Stimulated activated naive B cell treated with anti-CD40 and anti-IgM and Interleukin-4, amounts not matched to agents 10 μg/mL and 1 μg/mL and 100 μg/mL, for 72 hours (primary cell): ENCODE results near the gene TLNRD1.

ENCODE experiments used
- ATAC-seq, 2 donors: fragments of 150-1000 bp; cut with Tn5 transposase; replicated peaks; 2 replicates each; pipeline ENCODE4 v1.10.0; 2021; ENCODE audit warnings: moderate library complexity in 1 of 2
- DNase-seq: peaks from one replicate; pipeline ENCODE4 v3.0.0; 2021
- H3K27ac Mint-ChIP-seq: one replicate; pipeline ENCODE4 v1.8.0; 2022; ENCODE audit warnings: mild to moderate bottlenecking, mixed read lengths
- H3K27me3 Mint-ChIP-seq, 2 donors: one replicate each; pipeline ENCODE4 v1.8.0; 2022; ENCODE audit warnings: mixed read lengths in 2 of 2
- H3K36me3 Mint-ChIP-seq, 2 donors: one replicate each; pipeline ENCODE4 v1.8.0; 2022; ENCODE audit warnings: mixed read lengths in 2 of 2, mild to moderate bottlenecking in 1 of 2
- H3K4me1 Mint-ChIP-seq, 2 donors: one replicate each; pipeline ENCODE4 v1.8.0; 2022; ENCODE audit warnings: mixed read lengths in 2 of 2, mild to moderate bottlenecking in 1 of 2
- H3K4me3 Mint-ChIP-seq, 2 donors: one replicate each; pipeline ENCODE4 v1.8.0; 2022; ENCODE audit warnings: mild to moderate bottlenecking in 2 of 2, mixed read lengths in 2 of 2, moderate library complexity in 1 of 2
- H3K9me3 Mint-ChIP-seq, 2 donors: one replicate each; pipeline ENCODE4 v1.8.0; 2022; ENCODE audit warnings: mixed read lengths in 2 of 2, mild to moderate bottlenecking in 1 of 2

TLNRD1 gene

GRCh38 chr15:81001152-81002008 is 657 bp downstream of the TLNRD1 start:
- Mint-ChIP-seq H3K4me3 (peak overlapping the region; percentile 89 to 91), H3K27me3 (no peaks in the 10 kb centered on the region), H3K36me3 (peaks cover 15 to 19% of the 10 kb centered on the region in 2 donors), H3K4me1 (peaks cover 29 to 52% of the 10 kb centered on the region in 2 donors), H3K27ac (peak overlapping the region; percentile 94), H3K9me3 (no peaks in the 10 kb centered on the region)
- DNase-seq (peak; percentile 41), ATAC-seq (peak; percentile 49 to 55)

DNA sequence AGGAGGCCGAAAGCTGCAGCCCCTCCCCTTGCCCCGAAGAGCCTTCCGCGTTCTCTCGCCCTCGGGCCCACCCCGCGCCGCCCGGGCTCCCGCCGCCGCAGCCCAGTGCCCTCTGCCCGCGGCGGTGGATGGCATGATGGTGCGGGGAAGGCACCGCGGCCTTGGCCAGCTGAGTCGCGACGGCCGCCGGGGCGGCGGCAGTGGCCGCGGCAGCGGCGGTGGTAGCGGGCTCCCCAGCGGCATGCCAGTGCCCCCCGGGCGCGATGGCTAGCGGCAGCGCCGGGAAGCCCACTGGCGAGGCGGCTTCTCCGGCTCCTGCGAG is 1.2 kb downstream of the TLNRD1 start:
- Mint-ChIP-seq H3K9me3 (no peaks in the 10 kb centered on the region), H3K36me3 (peaks cover 15 to 20% of the 10 kb centered on the region in 2 donors), H3K27me3 (no peaks in the 10 kb centered on the region), H3K27ac (peak overlapping the region; percentile 90), H3K4me3 (peak overlapping the region; percentile 84 to 91), H3K4me1 (peaks cover 29 to 52% of the 10 kb centered on the region in 2 donors)
- ATAC-seq: no peak
- DNase-seq: no peak

DNA sequence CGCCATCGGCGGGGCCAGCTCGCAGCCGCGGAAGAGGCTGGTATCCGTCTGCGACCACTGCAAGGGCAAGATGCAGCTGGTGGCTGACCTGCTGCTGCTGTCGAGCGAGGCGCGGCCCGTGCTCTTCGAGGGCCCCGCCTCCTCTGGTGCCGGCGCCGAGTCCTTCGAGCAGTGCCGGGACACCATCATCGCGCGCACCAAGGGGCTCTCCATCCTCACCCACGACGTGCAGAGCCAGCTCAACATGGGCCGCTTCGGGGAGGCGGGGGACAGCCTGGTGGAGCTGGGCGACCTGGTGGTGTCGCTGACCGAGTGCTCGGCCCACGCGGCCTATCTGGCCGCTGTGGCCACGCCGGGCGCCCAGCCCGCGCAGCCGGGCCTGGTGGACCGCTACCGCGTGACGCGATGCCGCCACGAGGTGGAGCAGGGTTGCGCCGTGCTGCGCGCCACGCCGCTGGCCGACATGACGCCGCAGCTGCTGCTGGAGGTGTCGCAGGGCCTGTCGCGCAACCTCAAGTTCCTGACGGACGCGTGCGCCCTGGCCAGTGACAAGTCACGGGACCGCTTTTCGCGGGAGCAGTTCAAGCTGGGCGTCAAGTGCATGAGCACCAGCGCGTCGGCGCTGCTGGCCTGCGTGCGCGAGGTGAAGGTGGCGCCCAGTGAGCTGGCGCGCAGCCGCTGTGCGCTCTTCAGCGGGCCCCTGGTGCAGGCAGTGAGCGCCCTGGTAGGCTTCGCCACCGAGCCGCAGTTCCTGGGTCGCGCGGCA is 1.8 kb downstream of the TLNRD1 start:
- peaks cover 15 to 20% of the 10 kb centered on the region in 2 donors for H3K36me3 Mint-ChIP-seq
- ATAC-seq: no peak
- H3K27me3 Mint-ChIP-seq: no peaks in the 10 kb centered on the region
- no peaks in the 10 kb centered on the region for H3K9me3 Mint-ChIP-seq
- peak overlapping the region; percentile 72 to 91 for H3K4me3 Mint-ChIP-seq
- no peak for DNase-seq
- H3K4me1 Mint-ChIP-seq: peaks cover 27 to 52% of the 10 kb centered on the region in 2 donors
- H3K27ac Mint-ChIP-seq: peak overlapping the region; percentile 42

GRCh38 chr15:81003097-81003350 is 2.3 kb downstream of the TLNRD1 start:
- ATAC-seq (no peak), DNase-seq (no peak)
- no peak overlapping the region for H3K27ac Mint-ChIP-seq
- H3K27me3 Mint-ChIP-seq: no peaks in the 10 kb centered on the region
- H3K36me3 Mint-ChIP-seq: peaks cover 15 to 20% of the 10 kb centered on the region in 2 donors
- H3K9me3 Mint-ChIP-seq: no peaks in the 10 kb centered on the region
- peak overlapping the region; percentile 58 to 72 for H3K4me3 Mint-ChIP-seq
- peaks cover 27 to 58% of the 10 kb centered on the region in 2 donors for H3K4me1 Mint-ChIP-seq

- Mint-ChIP-seq H3K27me3 (no peaks in the 10 kb centered on the region), H3K9me3 (no peaks in the 10 kb centered on the region), H3K4me1 (peaks cover 18 to 50% of the 10 kb centered on the region in 2 donors), H3K4me3 (no peak overlapping the region), H3K36me3 (peaks cover 15 to 24% of the 10 kb centered on the region in 2 donors), H3K27ac (peak overlapping the region; percentile 67)
- no peak for DNase-seq
- no peak for ATAC-seq
These were observed 5.4 kb downstream of the TLNRD1 start for GRCh38 chr15:81006124-81006523.

GRCh38 chr15:81007428-81008064 is 6.8 kb downstream of the TLNRD1 start:
- ATAC-seq (peak in 1 of 2 donors; percentile 38), DNase-seq (no peak)
- Mint-ChIP-seq H3K27ac (no peak overlapping the region), H3K27me3 (no peaks in the 10 kb centered on the region), H3K4me1 (peaks cover 21 to 50% of the 10 kb centered on the region in 2 donors), H3K4me3 (no peak overlapping the region), H3K36me3 (peaks cover 13 to 24% of the 10 kb centered on the region in 2 donors), H3K9me3 (no peaks in the 10 kb centered on the region)

DNA sequence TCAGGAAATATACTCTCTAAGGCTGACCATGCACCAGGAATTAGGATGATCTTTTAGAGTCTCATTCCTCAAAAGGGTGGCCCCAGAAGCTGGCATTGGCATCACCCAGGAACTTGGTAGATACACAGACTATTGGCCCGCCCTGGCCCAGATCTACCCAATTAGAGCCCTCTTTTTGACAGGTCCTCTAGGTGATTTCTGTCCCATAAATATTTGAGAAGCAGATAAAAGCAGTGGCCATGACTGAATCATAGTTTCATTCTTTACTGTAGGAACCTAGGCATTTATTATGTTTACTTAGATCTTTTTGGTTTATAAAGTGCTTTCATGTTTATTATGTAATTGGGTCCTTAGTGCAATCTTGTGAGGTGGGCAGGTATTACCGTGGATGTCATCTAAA is 7.6 kb downstream of the TLNRD1 start:
- Mint-ChIP-seq H3K9me3 (no peaks in the 10 kb centered on the region), H3K36me3 (peaks cover 13 to 25% of the 10 kb centered on the region in 2 donors), H3K27me3 (no peaks in the 10 kb centered on the region), H3K27ac (no peak overlapping the region), H3K4me3 (no peak overlapping the region), H3K4me1 (peaks cover 20 to 46% of the 10 kb centered on the region in 2 donors)
- ATAC-seq (no peak), DNase-seq (no peak)

DNA sequence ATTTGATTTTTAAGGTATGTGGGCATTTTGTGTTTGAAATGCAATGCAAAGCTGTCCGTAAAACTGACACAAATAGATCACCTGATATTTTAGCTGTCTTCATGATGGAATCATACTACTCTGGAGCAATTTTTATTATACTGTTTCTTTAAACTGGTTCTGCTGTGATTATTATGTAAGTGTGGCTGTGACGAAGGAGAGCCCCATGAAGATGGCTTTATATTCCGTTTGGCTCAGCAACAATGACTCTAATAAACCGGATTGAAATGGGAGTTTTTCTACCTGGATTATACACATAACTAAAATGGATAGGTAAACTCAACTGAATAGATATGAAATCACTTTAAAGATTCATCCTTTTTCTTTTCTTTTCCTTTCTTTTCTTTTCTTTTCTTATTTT is 9.4 kb downstream of the TLNRD1 start:
- H3K27ac Mint-ChIP-seq: no peak overlapping the region
- H3K4me1 Mint-ChIP-seq: peaks cover 20 to 43% of the 10 kb centered on the region in 2 donors

GRCh38 chr15:81011593-81011992 is 10.9 kb downstream of the TLNRD1 start:
- ATAC-seq: no peak
- no peak for DNase-seq
- H3K27ac Mint-ChIP-seq: no peak overlapping the region
- peaks cover 23 to 35% of the 10 kb centered on the region in 2 donors for H3K4me1 Mint-ChIP-seq
- H3K9me3 Mint-ChIP-seq: no peaks in the 10 kb centered on the region
- no peak overlapping the region for H3K4me3 Mint-ChIP-seq
- peaks cover 5 to 19% of the 10 kb centered on the region in 2 donors for H3K36me3 Mint-ChIP-seq
- no peaks in the 10 kb centered on the region for H3K27me3 Mint-ChIP-seq

More for the DNA sequence above, 9.4 kb downstream of the TLNRD1 start:
- ATAC-seq: no peak
- Mint-ChIP-seq H3K9me3 (no peaks in the 10 kb centered on the region), H3K27me3 (no peaks in the 10 kb centered on the region), H3K36me3 (peaks cover 6 to 23% of the 10 kb centered on the region in 2 donors), H3K4me3 (no peak overlapping the region)
- DNase-seq: no peak

- Mint-ChIP-seq H3K27ac (no peak overlapping the region), H3K4me3 (no peak overlapping the region), H3K4me1 (peaks cover 23 to 34% of the 10 kb centered on the region in 2 donors), H3K27me3 (no peaks in the 10 kb centered on the region), H3K36me3 (peaks cover 5 to 19% of the 10 kb centered on the region in 2 donors), H3K9me3 (no peaks in the 10 kb centered on the region)
- DNase-seq: no peak
- no peak for ATAC-seq
These were observed 11.9 kb downstream of the TLNRD1 start for GRCh38 chr15:81012588-81012987.

GRCh38 chr15:81013396-81013929 is 12.7 kb downstream of the TLNRD1 start:
- Mint-ChIP-seq H3K36me3 (peaks cover 5 to 20% of the 10 kb centered on the region in 2 donors), H3K9me3 (no peaks in the 10 kb centered on the region), H3K27ac (peak overlapping the region; percentile 33), H3K4me3 (no peak overlapping the region), H3K27me3 (no peaks in the 10 kb centered on the region), H3K4me1 (peaks cover 23 to 25% of the 10 kb centered on the region in 2 donors)
- ATAC-seq: no peak
- DNase-seq: no peak

DNA sequence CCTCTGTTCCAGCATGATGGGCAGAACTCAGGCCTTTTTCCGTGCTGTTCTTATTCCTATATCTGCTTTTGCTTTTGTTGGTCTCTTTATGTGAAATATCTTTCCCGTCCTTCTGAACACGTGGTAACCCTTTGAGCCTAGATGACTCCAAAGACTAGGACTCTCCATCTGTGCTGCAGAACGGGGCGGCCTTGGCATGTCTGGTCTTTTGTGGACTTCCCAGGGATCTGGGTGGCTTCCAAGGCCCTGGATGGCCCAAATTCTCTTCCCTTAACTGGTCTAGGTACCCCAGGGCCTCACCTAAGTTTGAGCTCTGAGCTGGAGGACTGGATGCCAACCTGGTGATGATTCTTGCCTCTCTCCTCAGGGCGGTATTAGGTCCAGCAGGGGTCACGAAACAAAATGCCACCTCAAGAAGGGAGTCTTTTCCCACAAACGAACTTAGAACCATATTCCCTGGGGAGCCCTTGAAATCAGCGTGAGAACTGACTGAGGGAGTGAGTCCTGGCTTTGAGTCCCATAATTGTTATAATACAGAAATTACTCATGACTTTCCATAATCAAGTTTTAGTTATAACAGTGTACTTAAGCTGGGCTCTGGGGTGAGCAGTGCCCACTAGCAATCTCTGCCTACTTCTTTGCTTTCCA is 13.8 kb downstream of the TLNRD1 start:
- Mint-ChIP-seq H3K27me3 (no peaks in the 10 kb centered on the region), H3K4me1 (peaks cover 21 to 22% of the 10 kb centered on the region in 2 donors), H3K27ac (no peak overlapping the region), H3K9me3 (no peaks in the 10 kb centered on the region), H3K4me3 (no peak overlapping the region), H3K36me3 (peaks cover 5 to 18% of the 10 kb centered on the region in 2 donors)
- ATAC-seq: peak in 1 of 2 donors; percentile 36
- DNase-seq: no peak

DNA sequence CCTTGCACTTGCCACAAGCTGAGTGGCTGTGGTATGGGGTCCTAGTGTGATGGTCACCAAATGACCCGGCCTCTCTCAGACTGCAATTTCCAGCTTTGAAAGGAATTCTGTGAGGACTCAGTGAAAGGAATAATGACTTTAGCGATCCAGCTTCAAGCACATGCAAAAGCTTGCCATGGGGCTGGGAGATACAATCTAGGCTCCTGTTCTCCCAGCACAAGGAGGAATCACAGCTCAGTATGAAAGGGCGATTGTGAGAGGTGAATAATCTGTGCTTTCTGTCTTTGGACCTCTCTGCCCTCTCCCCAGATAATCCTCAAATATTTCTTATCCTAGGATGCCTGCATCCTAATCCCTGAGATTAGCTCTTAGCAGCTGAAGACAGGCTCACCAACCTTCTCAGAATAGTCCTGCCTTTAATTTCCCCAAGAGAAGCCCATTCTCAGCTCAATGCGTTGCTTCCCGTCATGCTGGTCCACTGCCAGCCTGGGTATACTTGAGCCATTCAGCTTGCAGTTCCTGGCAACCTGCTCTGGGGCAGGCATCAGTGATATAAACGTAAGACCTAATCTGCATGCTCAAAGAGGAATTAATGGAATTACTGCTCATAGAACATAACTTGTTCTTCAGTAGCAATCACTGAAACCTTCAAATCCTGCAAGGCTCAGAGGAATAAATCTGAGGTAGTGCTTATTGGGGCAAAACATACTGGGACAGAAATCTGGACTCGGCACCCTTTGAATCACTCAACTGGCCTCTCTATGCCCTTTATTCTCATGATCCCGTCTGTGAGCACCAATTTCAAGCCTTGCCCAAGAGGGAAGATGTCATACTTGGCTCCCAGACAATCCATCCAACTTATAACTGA is 15.1 kb downstream of the TLNRD1 start:
- Mint-ChIP-seq H3K36me3 (peaks cover 5 to 18% of the 10 kb centered on the region in 2 donors), H3K4me1 (peaks cover 20 to 23% of the 10 kb centered on the region in 2 donors), H3K4me3 (no peak overlapping the region), H3K27ac (no peak overlapping the region), H3K27me3 (no peaks in the 10 kb centered on the region), H3K9me3 (no peaks in the 10 kb centered on the region)
- no peak for ATAC-seq
- no peak for DNase-seq
